Esophagus muscularis mucosa (tissue), 4 donors: ENCODE measurements around the gene TES. TPM values are rescaled to one million over a fixed set of nuclear protein-coding genes. Genes with fewer than 3 reads are reported as not detected.

Experiments
- DNase-seq: peaks from one replicate; pipeline ENCODE4 v3.0.0-alpha.2; 2017; ENCODE audit errors: extremely low spot score
- H3K27ac ChIP-seq, 4 donors: fragments of 200-600 bp; sonication (generic); replicated peaks in 1 of 4; 1 replicate in 3 of 4; 2 replicates in 1 of 4; pipeline ENCODE4 v1.5.1; 2016 to 2019; ENCODE audit warnings: mild to moderate bottlenecking in 1 of 4
- H3K27me3 ChIP-seq, 4 donors: fragments of 200-600 bp; sonication (generic); one replicate each; pipeline versions ENCODE4 v1.5.1 to v1.6.0; 2016 to 2019
- H3K36me3 ChIP-seq, 4 donors: fragments of 200-600 bp; sonication (generic); one replicate each; pipeline ENCODE4 v1.5.1; 2016 to 2019
- H3K4me1 ChIP-seq, 4 donors: fragments of 200-600 bp; sonication (generic); one replicate each; pipeline ENCODE4 v1.5.1; 2016 to 2019
- H3K4me3 ChIP-seq, 4 donors: fragments of 200-600 bp; sonication (generic); 1 replicate in 2 of 4; 2 replicates in 2 of 4; pipeline ENCODE4 v1.5.1; 2016 to 2019; ENCODE audit warnings: mild to moderate bottlenecking in 4 of 4, moderate library complexity in 1 of 4
- H3K9me3 ChIP-seq, 4 donors: fragments of 200-600 bp; sonication (generic); 1 replicate in 3 of 4; 2 replicates in 1 of 4; pipeline ENCODE4 v1.5.1; 2016 to 2019
- EP300 ChIP-seq: sonication (generic); formaldehyde crosslinking; IDR thresholded peaks from one replicate; pipeline ENCODE4 v1.6.1; 2017; ENCODE audit warnings: antibody characterized with exemption
- POLR2A ChIP-seq: fragments of 450-650 bp; IDR thresholded peaks from one replicate; pipeline ENCODE4 v1.6.1; 2017; ENCODE audit warnings: antibody characterized with exemption, moderate library complexity, mild to moderate bottlenecking, low read depth
- POLR2AphosphoS5 ChIP-seq, 2 donors: sonication (generic); formaldehyde crosslinking; IDR thresholded peaks; one replicate each; pipeline ENCODE4 v1.6.1; 2017; ENCODE audit warnings: antibody characterized with exemption in 2 of 2
- WGBS: methylation state at CpG from one replicate; pipeline ENCODE4 v1.1.5; 2018; 5-methylcytosine and 5-hydroxymethylcytosine counted together
- intact Hi-C: fragments of 100-400 bp; cut with DNase I; formaldehyde crosslinking; loops from one replicate; pipeline ENCODE4 v1.15.1; 2023
- total RNA-seq, 4 donors: library from RNA; depleted of rRNA; stranded (reverse); fragments of >200 nt; gene quantifications; one replicate each; pipeline versions ENCODE4 v1.1.0 to v1.2.1, GENCODE V29; 2016
- TF ChIP-seq, protein P1 (sequence below), 3 experiments: fragments of 200-600 bp in 2 of 3; fragments of 450-650 bp in 1 of 3; sonication (generic) in 2 of 3; IDR thresholded peaks; one replicate each; pipeline ENCODE4 v1.5.1; 2017 to 2019; ENCODE audit warnings: antibody characterized with exemption in 3 of 3, mild to moderate bottlenecking in 2 of 3, moderate library complexity in 1 of 3

The TES gene
- total RNA-seq, 4 donors from 2014 or later, result 213 to 356 (median 265) TPM

GRCh38 chr7:116215551-116215950 lies 5.2 kb downstream of the TES start:
- peaks cover 44 to 80% (median 74%) of the 10 kb centered on the region in 4 donors for H3K4me1 ChIP-seq
- H3K36me3 ChIP-seq, result no peaks in the 10 kb centered on the region
- intact Hi-C loops, result no loop called here
- no peak for DNase-seq
- H3K27ac ChIP-seq, result peak overlapping the region; percentile 94 to 97 (median 95)
- no peak overlapping the region for H3K4me3 ChIP-seq
- H3K9me3 ChIP-seq, result no peaks in the 10 kb centered on the region
- 54% methylated on average over 2 of the region's 2 CpGs for WGBS
- TF ChIP-seq POLR2AphosphoS5 (IDR thresholded peaks at IDR 0.05) (no peak), POLR2A (no peak), EP300 (no peak)
- H3K27me3 ChIP-seq, result no peaks in the 10 kb centered on the region

DNA sequence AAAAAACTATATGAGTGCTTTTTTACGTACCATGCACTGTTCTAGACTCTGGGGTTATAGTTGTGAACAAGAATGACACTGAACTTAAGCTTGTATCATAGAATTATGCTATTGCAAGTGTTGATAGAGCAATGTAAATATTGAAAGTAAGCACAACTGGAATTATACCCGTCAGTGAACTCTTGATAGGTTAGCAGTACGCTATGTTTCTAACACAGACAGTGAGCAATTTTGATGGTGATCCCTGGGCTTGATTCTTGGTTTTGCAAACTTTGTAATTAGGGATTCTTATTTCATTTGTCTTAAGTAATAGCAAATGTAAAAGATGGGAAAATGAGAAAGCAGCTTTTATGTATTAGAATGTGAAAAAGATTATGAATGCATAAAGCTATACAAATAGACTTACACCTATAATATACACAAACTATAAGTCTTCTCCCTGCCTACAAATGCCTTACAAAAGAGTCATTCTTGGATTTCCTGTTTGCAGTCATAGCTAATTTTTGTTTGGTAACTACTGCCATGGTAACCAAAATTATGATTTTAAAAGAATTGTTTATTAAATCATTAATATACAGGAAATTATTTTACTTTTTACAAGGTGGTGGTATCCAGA lies 6.7 kb downstream of the TES start:
- TF ChIP-seq POLR2A, result no peak
- TF ChIP-seq, protein P1, sequence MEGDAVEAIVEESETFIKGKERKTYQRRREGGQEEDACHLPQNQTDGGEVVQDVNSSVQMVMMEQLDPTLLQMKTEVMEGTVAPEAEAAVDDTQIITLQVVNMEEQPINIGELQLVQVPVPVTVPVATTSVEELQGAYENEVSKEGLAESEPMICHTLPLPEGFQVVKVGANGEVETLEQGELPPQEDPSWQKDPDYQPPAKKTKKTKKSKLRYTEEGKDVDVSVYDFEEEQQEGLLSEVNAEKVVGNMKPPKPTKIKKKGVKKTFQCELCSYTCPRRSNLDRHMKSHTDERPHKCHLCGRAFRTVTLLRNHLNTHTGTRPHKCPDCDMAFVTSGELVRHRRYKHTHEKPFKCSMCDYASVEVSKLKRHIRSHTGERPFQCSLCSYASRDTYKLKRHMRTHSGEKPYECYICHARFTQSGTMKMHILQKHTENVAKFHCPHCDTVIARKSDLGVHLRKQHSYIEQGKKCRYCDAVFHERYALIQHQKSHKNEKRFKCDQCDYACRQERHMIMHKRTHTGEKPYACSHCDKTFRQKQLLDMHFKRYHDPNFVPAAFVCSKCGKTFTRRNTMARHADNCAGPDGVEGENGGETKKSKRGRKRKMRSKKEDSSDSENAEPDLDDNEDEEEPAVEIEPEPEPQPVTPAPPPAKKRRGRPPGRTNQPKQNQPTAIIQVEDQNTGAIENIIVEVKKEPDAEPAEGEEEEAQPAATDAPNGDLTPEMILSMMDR (IDR thresholded peaks at IDR 0.05), result no peak
- TF ChIP-seq EP300, result no peak
- TF ChIP-seq POLR2AphosphoS5 (IDR thresholded peaks at IDR 0.05), result no peak
- Histone ChIP-seq H3K4me1 (peaks cover 39 to 93% (median 83%) of the 10 kb centered on the region in 4 donors), H3K27me3 (no peaks in the 10 kb centered on the region), H3K27ac (peak overlapping the region in 3 of 4 donors; percentile 94 to 97 (median 95)), H3K9me3 (no peaks in the 10 kb centered on the region), H3K4me3 (no peak overlapping the region), H3K36me3 (no peaks in the 10 kb centered on the region)
- 51% methylated on average over 3 of the region's 3 CpGs for WGBS
- intact Hi-C loops, result no loop called here
- no peak for DNase-seq

DNA sequence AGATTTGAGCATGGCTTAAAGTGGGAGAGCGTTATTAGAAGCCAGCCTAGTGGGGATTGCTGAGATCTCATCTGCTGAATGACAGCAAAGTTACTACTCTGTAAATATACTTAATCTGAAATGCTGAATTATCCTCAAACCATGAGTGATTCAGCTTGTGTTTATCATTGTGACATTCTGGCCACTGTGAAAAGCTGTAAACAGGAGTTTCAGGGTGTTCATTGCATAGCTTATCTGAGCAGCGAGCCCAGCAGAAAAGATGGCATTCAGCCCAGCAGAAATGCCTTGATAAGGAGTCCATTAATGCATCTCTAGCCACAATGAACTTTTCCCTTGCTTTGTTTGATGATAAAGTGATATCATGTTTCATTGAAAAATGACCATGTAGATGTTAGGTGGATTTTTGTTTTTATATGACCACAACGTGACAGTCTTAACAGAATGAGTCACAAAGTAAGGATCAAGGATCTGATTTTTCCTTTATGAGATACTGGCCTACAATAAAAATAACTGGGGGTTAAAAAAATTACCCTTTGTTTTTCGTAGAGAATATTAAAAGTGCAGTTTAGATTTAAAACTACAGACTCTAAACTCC lies 7.8 kb downstream of the TES start:
- no peak overlapping the region for H3K4me3 ChIP-seq
- H3K27ac ChIP-seq, result peak overlapping the region; percentile 43 to 97 (median 47)
- H3K27me3 ChIP-seq, result no peaks in the 10 kb centered on the region
- intact Hi-C loops, result no loop called here
- TF ChIP-seq EP300, result no peak
- TF ChIP-seq POLR2A, result no peak
- TF ChIP-seq POLR2AphosphoS5 (IDR thresholded peaks at IDR 0.05), result no peak
- TF ChIP-seq, protein P1 (IDR thresholded peaks at IDR 0.05), result no peak
- H3K4me1 ChIP-seq, result peaks cover 39 to 98% (median 85%) of the 10 kb centered on the region in 4 donors
- 40% methylated on average over 4 of the region's 4 CpGs for WGBS
- no peaks in the 10 kb centered on the region for H3K9me3 ChIP-seq
- no peak for DNase-seq
- H3K36me3 ChIP-seq, result no peaks in the 10 kb centered on the region

GRCh38 chr7:116218747-116219146 lies 8.4 kb downstream of the TES start:
- Histone ChIP-seq H3K27ac (peak overlapping the region in 3 of 4 donors; percentile 1 to 44 (median 43)), H3K36me3 (no peaks in the 10 kb centered on the region), H3K4me1 (peaks cover 39 to 98% (median 84%) of the 10 kb centered on the region in 4 donors), H3K9me3 (no peaks in the 10 kb centered on the region), H3K4me3 (no peak overlapping the region), H3K27me3 (no peaks in the 10 kb centered on the region)
- intact Hi-C loops, result no loop called here
- TF ChIP-seq POLR2A (no peak), POLR2AphosphoS5 (IDR thresholded peaks at IDR 0.05) (no peak), EP300 (no peak)
- TF ChIP-seq, protein P1 (IDR thresholded peaks at IDR 0.05), result no peak
- WGBS, result 0% methylated on average over 1 of the region's 1 CpG
- DNase-seq, result no peak

GRCh38 chr7:116219288-116219687 lies 8.9 kb downstream of the TES start:
- TF ChIP-seq POLR2AphosphoS5 (IDR thresholded peaks at IDR 0.05), result no peak
- Histone ChIP-seq H3K4me3 (no peak overlapping the region), H3K27ac (peak overlapping the region in 3 of 4 donors; percentile 1 to 43 (median 6)), H3K4me1 (peaks cover 35 to 98% (median 84%) of the 10 kb centered on the region in 4 donors), H3K36me3 (no peaks in the 10 kb centered on the region), H3K27me3 (no peaks in the 10 kb centered on the region), H3K9me3 (no peaks in the 10 kb centered on the region)
- intact Hi-C loops, result no loop called here
- no peak for DNase-seq
